C4-2B (cell line): Measurements from ENCODE around the gene PNMA1.

ENCODE experiments used
- ZFX ChIP-seq: fragments of 450-650 bp; IDR thresholded peaks from 2 replicates; pipeline ENCODE4 v1.6.1; 2017
- TF ChIP-seq, protein P1 (sequence below): fragments of 450-650 bp; conservative IDR thresholded peaks from 2 replicates; pipeline ENCODE4 v1.5.1; 2017; ENCODE audit warnings: mild to moderate bottlenecking

DNA sequence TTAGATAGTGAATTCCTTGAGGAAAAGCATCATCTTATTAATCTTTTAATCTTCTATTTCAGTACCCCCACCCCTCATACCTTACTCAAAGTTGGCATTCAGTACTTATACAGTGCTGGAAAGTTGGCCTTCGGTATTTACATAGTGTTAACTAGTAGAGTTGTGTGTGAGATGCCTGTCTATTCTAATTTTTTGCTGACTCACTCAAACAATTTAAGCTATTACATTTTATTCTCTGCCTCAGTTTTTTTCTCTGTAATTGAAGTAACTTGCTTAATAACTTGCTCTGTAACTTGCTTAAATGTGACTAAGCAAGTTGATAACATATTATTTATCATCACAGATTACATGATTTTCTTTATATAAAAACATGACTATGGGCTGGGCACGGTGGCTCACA is 49.1 kb downstream of the PNMA1 start:
- TF ChIP-seq, protein P1, sequence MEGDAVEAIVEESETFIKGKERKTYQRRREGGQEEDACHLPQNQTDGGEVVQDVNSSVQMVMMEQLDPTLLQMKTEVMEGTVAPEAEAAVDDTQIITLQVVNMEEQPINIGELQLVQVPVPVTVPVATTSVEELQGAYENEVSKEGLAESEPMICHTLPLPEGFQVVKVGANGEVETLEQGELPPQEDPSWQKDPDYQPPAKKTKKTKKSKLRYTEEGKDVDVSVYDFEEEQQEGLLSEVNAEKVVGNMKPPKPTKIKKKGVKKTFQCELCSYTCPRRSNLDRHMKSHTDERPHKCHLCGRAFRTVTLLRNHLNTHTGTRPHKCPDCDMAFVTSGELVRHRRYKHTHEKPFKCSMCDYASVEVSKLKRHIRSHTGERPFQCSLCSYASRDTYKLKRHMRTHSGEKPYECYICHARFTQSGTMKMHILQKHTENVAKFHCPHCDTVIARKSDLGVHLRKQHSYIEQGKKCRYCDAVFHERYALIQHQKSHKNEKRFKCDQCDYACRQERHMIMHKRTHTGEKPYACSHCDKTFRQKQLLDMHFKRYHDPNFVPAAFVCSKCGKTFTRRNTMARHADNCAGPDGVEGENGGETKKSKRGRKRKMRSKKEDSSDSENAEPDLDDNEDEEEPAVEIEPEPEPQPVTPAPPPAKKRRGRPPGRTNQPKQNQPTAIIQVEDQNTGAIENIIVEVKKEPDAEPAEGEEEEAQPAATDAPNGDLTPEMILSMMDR = no peak
- TF ChIP-seq ZFX = no peak
